Prostate gland (tissue), 2 donors: ENCODE results near the gene CXADR. TPM values are rescaled to one million over a fixed set of nuclear protein-coding genes. Genes with fewer than 3 reads are reported as not detected.

Experiments
- DNase-seq: peaks from one replicate; pipeline ENCODE4 v3.0.0-alpha.2; 2019; ENCODE audit warnings: low spot score
- H3K27ac ChIP-seq, 2 donors: fragments of 200-600 bp; sonication (generic); 2 replicates each; pipeline ENCODE4 v1.5.1; 2017 to 2019
- H3K27me3 ChIP-seq: fragments of 200-600 bp; sonication (generic); replicated peaks from 2 replicates; pipeline ENCODE4 v1.5.1; 2019; ENCODE audit not compliant: insufficient read depth
- H3K36me3 ChIP-seq, 2 donors: fragments of 200-600 bp; sonication (generic); 1 replicate in 1 of 2; 2 replicates in 1 of 2; pipeline versions ENCODE4 v1.5.1 to v1.8.1; 2017 to 2019
- H3K4me1 ChIP-seq: fragments of 200-600 bp; sonication (generic); replicated peaks from 2 replicates; pipeline ENCODE4 v1.5.1; 2019
- H3K4me3 ChIP-seq, 2 donors: fragments of 200-600 bp; sonication (generic); 2 replicates each; pipeline ENCODE4 v1.5.1; 2017 to 2019
- H3K9me3 ChIP-seq: fragments of 200-600 bp; sonication (generic); 2 replicates; pipeline ENCODE4 v1.5.1; 2017
- CTCF ChIP-seq, 4 experiments: fragments of 200-600 bp in 2 of 4; fragments of 450-650 bp in 2 of 4; sonication (generic) in 2 of 4; IDR thresholded peaks; 1 replicate in 3 of 4; 2 replicates in 1 of 4; pipeline ENCODE4 v1.5.1; 2016 to 2019; ENCODE audit warnings: antibody characterized with exemption in 4 of 4, mild to moderate bottlenecking in 2 of 4, moderate library complexity in 2 of 4
- POLR2A ChIP-seq: fragments of 450-650 bp; IDR thresholded peaks from one replicate; pipeline ENCODE4 v1.6.1; 2016; ENCODE audit warnings: antibody characterized with exemption, mild to moderate bottlenecking
- POLR2AphosphoS5 ChIP-seq: sonication (generic); formaldehyde crosslinking; IDR thresholded peaks from one replicate; pipeline ENCODE4 v1.6.1; 2017; ENCODE audit warnings: antibody characterized with exemption
- WGBS: methylation state at CpG from one replicate; pipeline ENCODE4 v1.1.5; 2018; 5-methylcytosine and 5-hydroxymethylcytosine counted together
- intact Hi-C: fragments of 100-400 bp; cut with DNase I; formaldehyde crosslinking; loops from one replicate; pipeline ENCODE4 v1.14.2; 2022
- total RNA-seq, 2 donors: library from RNA; depleted of rRNA; stranded (reverse); fragments of >200 nt; gene quantifications; one replicate each; pipeline ENCODE4 v1.1.0, GENCODE V29; 2016

The CXADR gene
- total RNA-seq, 2 donors from 2014 or later: 93.0 to 127 TPM

GRCh38 chr21:17580319-17580718, 67.5 kb downstream of the CXADR start:
- H3K9me3 ChIP-seq: no peaks in the 10 kb centered on the region
- no peaks in the 10 kb centered on the region for H3K27me3 ChIP-seq
- no peak overlapping the region for H3K27ac ChIP-seq
- no peak overlapping the region for H3K4me3 ChIP-seq
- WGBS: 94% methylated on average over 8 of the region's 8 CpGs
- H3K4me1 ChIP-seq: no peaks in the 10 kb centered on the region
- no peaks in the 10 kb centered on the region for H3K36me3 ChIP-seq
- no peak for DNase-seq
- intact Hi-C loops: loop anchor here (5.0 kb wide), 1 partner anchor 193 kb away; no protein-coding TSS in a partner anchor
- no peak for TF ChIP-seq CTCF (IDR thresholded peaks at IDR 0.05)
- TF ChIP-seq POLR2AphosphoS5: no peak
- TF ChIP-seq POLR2A: no peak

DNA sequence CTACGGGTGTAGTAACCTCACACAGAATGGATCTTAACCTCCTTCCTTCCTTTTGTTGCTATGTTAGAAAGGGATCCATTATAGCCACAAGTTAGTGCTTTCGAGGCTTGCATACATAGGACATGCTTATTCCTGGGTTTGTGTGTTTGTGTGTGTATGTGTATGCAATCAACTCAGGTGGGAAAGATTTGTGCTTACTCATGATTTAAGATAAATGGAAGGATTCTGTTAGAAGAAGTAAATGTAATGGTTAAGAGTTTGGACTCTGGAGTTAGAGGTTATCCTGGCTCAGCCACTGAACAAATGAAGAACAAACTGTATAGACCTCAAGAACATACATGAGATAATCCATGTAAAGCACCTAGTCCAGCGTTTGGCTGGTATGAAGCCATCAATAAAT, 71.1 kb downstream of the CXADR start:
- Histone ChIP-seq H3K27ac (no peak overlapping the region), H3K4me3 (no peak overlapping the region), H3K9me3 (no peaks in the 10 kb centered on the region), H3K4me1 (no peaks in the 10 kb centered on the region), H3K27me3 (no peaks in the 10 kb centered on the region), H3K36me3 (no peaks in the 10 kb centered on the region)
- TF ChIP-seq POLR2AphosphoS5 (no peak), POLR2A (no peak), CTCF (IDR thresholded peaks at IDR 0.05) (no peak)
- WGBS: 88% methylated on average over 3 of the region's 3 CpGs
- intact Hi-C loops: loop anchor here (5.0 kb wide), 1 partner anchor 197 kb away; no protein-coding TSS in a partner anchor
- DNase-seq: no peak

GRCh38 chr21:17585875-17586450, 73.1 kb downstream of the CXADR start:
- H3K36me3 ChIP-seq: no peaks in the 10 kb centered on the region
- no peak overlapping the region for H3K27ac ChIP-seq
- intact Hi-C loops: no loop called here
- TF ChIP-seq CTCF (IDR thresholded peaks at IDR 0.05): peak; percentile 44 to 78 (median 74)
- no peak for TF ChIP-seq POLR2AphosphoS5
- TF ChIP-seq POLR2A: no peak
- no peaks in the 10 kb centered on the region for H3K9me3 ChIP-seq
- no peaks in the 10 kb centered on the region for H3K4me1 ChIP-seq
- DNase-seq: no peak
- H3K4me3 ChIP-seq: no peak overlapping the region
- H3K27me3 ChIP-seq: no peaks in the 10 kb centered on the region
- WGBS: 6% methylated on average over 3 of the region's 3 CpGs

- intact Hi-C loops: no loop called here
- no peak for DNase-seq
- no peak overlapping the region for H3K27ac ChIP-seq
- H3K36me3 ChIP-seq: no peaks in the 10 kb centered on the region
- TF ChIP-seq POLR2AphosphoS5 (no peak), CTCF (IDR thresholded peaks at IDR 0.05) (no peak), POLR2A (no peak)
- H3K4me1 ChIP-seq: no peaks in the 10 kb centered on the region
- H3K4me3 ChIP-seq: no peak overlapping the region
- 71% methylated on average over 4 of the region's 4 CpGs for WGBS
- no peaks in the 10 kb centered on the region for H3K27me3 ChIP-seq
- H3K9me3 ChIP-seq: no peaks in the 10 kb centered on the region
These were observed 77.6 kb downstream of the CXADR start for GRCh38 chr21:17590430-17590829.

DNA sequence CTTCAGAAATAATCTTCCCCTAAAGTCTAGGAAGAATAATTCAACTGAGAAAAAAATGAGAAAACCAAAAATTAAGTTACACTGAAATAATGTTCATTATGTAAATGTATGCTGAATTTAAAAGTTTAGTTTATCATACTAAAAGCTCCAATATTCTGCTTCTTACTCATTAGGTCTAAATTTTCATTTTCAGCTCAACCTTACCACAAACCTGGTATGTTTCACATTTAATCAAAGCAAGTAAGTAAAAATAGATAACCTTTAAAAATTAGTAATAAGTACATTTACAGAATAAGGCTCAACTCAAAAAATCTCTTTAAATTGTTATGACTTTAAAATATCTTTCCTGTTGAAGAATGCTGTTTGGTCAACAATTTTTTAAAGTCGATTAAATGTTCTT, 84.8 kb downstream of the CXADR start:
- H3K9me3 ChIP-seq: no peaks in the 10 kb centered on the region
- no peaks in the 10 kb centered on the region for H3K4me1 ChIP-seq
- TF ChIP-seq POLR2AphosphoS5: no peak
- no peak for TF ChIP-seq CTCF (IDR thresholded peaks at IDR 0.05)
- TF ChIP-seq POLR2A: no peak
- no peaks in the 10 kb centered on the region for H3K36me3 ChIP-seq
- 81% methylated on average over 1 of the region's 1 CpG for WGBS
- no peak overlapping the region for H3K4me3 ChIP-seq
- H3K27ac ChIP-seq: no peak overlapping the region
- DNase-seq: no peak
- intact Hi-C loops: no loop called here
- H3K27me3 ChIP-seq: no peaks in the 10 kb centered on the region
